HCT116 (cell line): ENCODE measurements around the gene KIAA2012. TPM values are rescaled to one million over a fixed set of nuclear protein-coding genes. Genes with fewer than 3 reads are reported as not detected.

ENCODE experiments used
- ATAC-seq: fragments of 200-7000 bp; cut with Tn5 transposase; 2 replicates; pipeline ENCODE4 v1.9.1; 2020; ENCODE audit warnings: mild to moderate bottlenecking, moderate library complexity
- BruUV-seq: library from RNA; stranded (reverse); fragments of 400-500 nt; replicated peaks from 2 replicates; lab custom pipeline; 2021; lab: Mats Ljungman, UMichigan
- CTCF ChIA-PET: fragments of 300-600 bp; sonication (Branson Sonifier 250); formaldehyde crosslinking; loops from one replicate; lab custom pipeline; 2021; ENCODE audit warnings: antibody characterized with exemption; lab: Charles Lee
- POLR2A ChIA-PET: fragments of 300-600, 350-600 bp; sonication (Branson Sonifier 250); formaldehyde crosslinking; loops from one replicate; lab custom pipeline; 2021; ENCODE audit warnings: antibody characterized with exemption; lab: Charles Lee
- RAD21 ChIA-PET, 2 experiments: fragments of 300-600 bp; sonication (Branson Sonifier 250); formaldehyde crosslinking; loops; one replicate each; lab custom pipeline; 2023; ENCODE audit warnings: low total read pairs in 2 of 2; ENCODE audit not compliant: uncharacterized antibody in 2 of 2, unreplicated experiment in 2 of 2, low non-redundant PET in 1 of 2; lab: Charles Lee
- DNase-seq: peaks from one replicate; pipeline ENCODE4 v3.0.0-alpha.2; 2010; ENCODE audit warnings: low read depth, low spot score
- H2AFZ ChIP-seq: fragments of 200-600 bp; shearing (Covaris generic), sonication (generic); 2 replicates; pipeline ENCODE4 v1.6.1; 2017; ENCODE audit warnings: low read depth, mixed run types, mixed read lengths, antibody characterized with exemption, low read length; ENCODE audit not compliant: poor library complexity, severe bottlenecking
- H3K27ac ChIP-seq: 2 replicates; pipeline ENCODE4 v1.5.1; 2012; ENCODE audit warnings: low read depth, low read length
- H3K27me3 ChIP-seq: fragments of 200-600 bp; sonication (generic); 2 replicates; pipeline ENCODE4 v1.6.1; 2016; ENCODE audit warnings: mixed run types, low read length, mixed read lengths; ENCODE audit not compliant: insufficient read depth
- H3K36me3 ChIP-seq, 2 experiments: fragments of 200-500 bp in 1 of 2; fragments of 200-600 bp in 1 of 2; sonication (Bioruptor generic) in 1 of 2; sonication (generic) in 1 of 2; 2 replicates each; pipeline versions ENCODE4 v1.5.1 to v1.6.1; 2014 to 2016; ENCODE audit warnings: low read length in 2 of 2, inconsistent platforms in 1 of 2, mixed read lengths in 1 of 2, mixed run types in 1 of 2; ENCODE audit not compliant: insufficient read depth in 2 of 2, control insufficient read depth in 1 of 2
- H3K4me1 ChIP-seq, 2 experiments: fragments of 200-600 bp in 1 of 2; sonication (generic) in 1 of 2; 2 replicates each; pipeline versions ENCODE4 v1.5.1 to v1.6.1; 2012 to 2017; ENCODE audit warnings: low read length in 2 of 2, inconsistent platforms in 1 of 2, mild to moderate bottlenecking in 1 of 2, mixed read lengths in 1 of 2, mixed run types in 1 of 2, moderate library complexity in 1 of 2; ENCODE audit not compliant: insufficient read depth in 2 of 2, control insufficient read depth in 1 of 2
- H3K4me2 ChIP-seq: fragments of 200-600 bp; sonication (generic); 2 replicates; pipeline ENCODE4 v1.6.1; 2017; ENCODE audit warnings: mixed run types, low read length, mixed read lengths
- H3K4me3 ChIP-seq, 2 experiments: fragments of 200-600 bp in 1 of 2; sonication (generic) in 1 of 2; replicated peaks in 1 of 2; 2 replicates each; pipeline ENCODE4 v1.5.1; 2011 to 2016; ENCODE audit warnings: low read length in 2 of 2, control low read depth in 1 of 2, low read depth in 1 of 2, mild to moderate bottlenecking in 1 of 2, mixed read lengths in 1 of 2, mixed run types in 1 of 2
- H3K79me2 ChIP-seq: fragments of 200-600 bp; sonication (generic); 2 replicates; pipeline ENCODE4 v1.6.1; 2017; ENCODE audit warnings: mild to moderate bottlenecking, mixed run types, low read length, moderate library complexity, mixed read lengths; ENCODE audit not compliant: insufficient read depth
- H3K9ac ChIP-seq: fragments of 200-600 bp; sonication (generic); 2 replicates; pipeline ENCODE4 v1.6.1; 2016; ENCODE audit warnings: low read length, mixed read lengths
- H3K9me2 ChIP-seq: fragments of 200-600 bp; sonication (generic), shearing (Covaris generic); 2 replicates; pipeline ENCODE4 v1.6.1; 2017; ENCODE audit warnings: mixed run types, mild to moderate bottlenecking, moderate library complexity; ENCODE audit not compliant: insufficient read depth
- H3K9me3 ChIP-seq, 2 experiments: fragments of 200-500 bp in 1 of 2; fragments of 200-600 bp in 1 of 2; sonication (Bioruptor generic) in 1 of 2; sonication (generic) in 1 of 2; 2 replicates each; pipeline ENCODE4 v1.6.1; 2014 to 2017; ENCODE audit warnings: low read length in 2 of 2, mixed read lengths in 2 of 2, inconsistent platforms in 1 of 2, low read depth in 1 of 2, mild to moderate bottlenecking in 1 of 2, mixed run types in 1 of 2, moderate library complexity in 1 of 2; ENCODE audit not compliant: control insufficient read depth in 1 of 2, insufficient read depth in 1 of 2
- H4K20me1 ChIP-seq: fragments of 200-600 bp; sonication (generic), shearing (Covaris generic); 2 replicates; pipeline ENCODE4 v1.6.1; 2017; ENCODE audit warnings: mixed run types, mild to moderate bottlenecking, moderate library complexity; ENCODE audit not compliant: insufficient read depth
- ELF1 ChIP-seq: IDR thresholded peaks from 2 replicates; pipeline ENCODE4 v1.6.1; 2012; ENCODE audit warnings: low read depth, borderline replicate concordance
- EZH2 ChIP-seq: fragments of 200-600 bp; sonication (generic); IDR thresholded peaks from 2 replicates; pipeline ENCODE4 v1.6.1; 2017; ENCODE audit warnings: antibody characterized with exemption, mixed run types
- FOSL1 ChIP-seq: IDR thresholded peaks from 2 replicates; pipeline ENCODE4 v1.6.1; 2012; ENCODE audit warnings: low read depth
- POLR2AphosphoS5 ChIP-seq: IDR thresholded peaks from 2 replicates; pipeline ENCODE4 v1.6.1; 2011; ENCODE audit warnings: mild to moderate bottlenecking, low read depth, low read length, moderate library complexity
- TCF7L2 ChIP-seq: IDR thresholded peaks from 2 replicates; pipeline ENCODE4 v1.7.0; 2011; ENCODE audit warnings: borderline replicate concordance, inconsistent platforms; ENCODE audit not compliant: insufficient read depth, insufficient read length; ENCODE audit errors: extremely low read depth
- ZFX ChIP-seq: fragments of 450-650 bp; IDR thresholded peaks from 2 replicates; pipeline ENCODE4 v1.6.1; 2017
- ZNF274 ChIP-seq: fragments of 200-500 bp; sonication (Bioruptor generic); IDR thresholded peaks from 2 replicates; pipeline ENCODE4 v1.6.1; 2014; ENCODE audit warnings: mild to moderate bottlenecking, low read depth, low read length, inconsistent platforms
- intact Hi-C: fragments of 100-400 bp; cut with micrococcal nuclease; formaldehyde crosslinking; loops from 2 replicates; pipeline ENCODE4 v1.10.0; 2022
- total RNA-seq: library from RNA; stranded (reverse); gene quantifications from one replicate; pipeline ENCODE4 v1.2.1, GENCODE V29; 2021; ENCODE audit not compliant: unreplicated experiment
- TF ChIP-seq, protein P1 (sequence below): IDR thresholded peaks from 2 replicates; pipeline ENCODE4 v1.6.1; 2012
- TF ChIP-seq, protein P2 (sequence below): IDR thresholded peaks from 2 replicates; pipeline ENCODE4 v1.6.1; 2011; ENCODE audit warnings: mild to moderate bottlenecking, low read length, moderate library complexity; ENCODE audit not compliant: insufficient replicate concordance; ENCODE audit errors: extremely low read depth

The KIAA2012 gene
- total RNA-seq, 1 experiment from 2014 or later: not detected

DNA sequence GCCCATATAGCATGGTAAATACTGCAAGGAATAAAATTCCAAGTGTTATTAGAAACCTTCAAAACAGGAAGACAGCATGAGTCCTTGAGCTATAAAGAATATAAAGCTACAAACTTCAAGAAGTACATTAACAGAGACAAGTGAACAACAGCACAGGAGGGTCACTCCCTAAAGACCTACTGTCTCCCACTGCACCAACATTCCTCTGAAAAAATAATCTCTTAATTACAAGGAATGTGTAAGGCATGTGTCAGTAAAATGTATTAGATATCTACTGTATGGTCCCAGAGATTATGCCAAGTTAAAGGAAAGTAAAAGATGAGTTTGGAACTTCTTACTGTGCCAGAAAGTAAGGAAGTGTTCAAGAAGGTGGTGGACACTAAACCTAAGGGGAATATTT is 135.5 kb downstream of the KIAA2012 start:
- ATAC-seq: no peak
- no peak for DNase-seq
- peaks cover 10 to 23% of the 10 kb centered on the region in 2 experiments for H3K36me3 ChIP-seq
- no peaks in the 10 kb centered on the region for H3K27me3 ChIP-seq
- no peaks in the 10 kb centered on the region for H3K9me3 ChIP-seq
- ChIA-PET CTCF (no interaction called here), POLR2A (no interaction called here), RAD21 (no interaction called here)
- no peak overlapping the region for H3K4me2 ChIP-seq
- H3K4me3 ChIP-seq: no peak overlapping the region
- no peak overlapping the region for H3K27ac ChIP-seq
- no peaks in the 10 kb centered on the region for H4K20me1 ChIP-seq
- no peaks in the 10 kb centered on the region for H3K9me2 ChIP-seq
- no peak overlapping the region for H2AFZ ChIP-seq
- BruUV-seq: no TSS peak
- intact Hi-C loops: no loop called here
- peaks cover 13% of the 10 kb centered on the region; the same call in 1 of the 2 replicates for H3K79me2 ChIP-seq
- no peak overlapping the region for H3K9ac ChIP-seq
- H3K4me1 ChIP-seq: no peaks in the 10 kb centered on the region
- TF ChIP-seq FOSL1 (no peak), ELF1 (no peak), ZFX (no peak), TCF7L2 (no peak), ZNF274 (no peak), EZH2 (no peak), POLR2AphosphoS5 (no peak)
- TF ChIP-seq, protein P1, sequence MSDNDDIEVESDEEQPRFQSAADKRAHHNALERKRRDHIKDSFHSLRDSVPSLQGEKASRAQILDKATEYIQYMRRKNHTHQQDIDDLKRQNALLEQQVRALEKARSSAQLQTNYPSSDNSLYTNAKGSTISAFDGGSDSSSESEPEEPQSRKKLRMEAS: no peak
- TF ChIP-seq, protein P2, sequence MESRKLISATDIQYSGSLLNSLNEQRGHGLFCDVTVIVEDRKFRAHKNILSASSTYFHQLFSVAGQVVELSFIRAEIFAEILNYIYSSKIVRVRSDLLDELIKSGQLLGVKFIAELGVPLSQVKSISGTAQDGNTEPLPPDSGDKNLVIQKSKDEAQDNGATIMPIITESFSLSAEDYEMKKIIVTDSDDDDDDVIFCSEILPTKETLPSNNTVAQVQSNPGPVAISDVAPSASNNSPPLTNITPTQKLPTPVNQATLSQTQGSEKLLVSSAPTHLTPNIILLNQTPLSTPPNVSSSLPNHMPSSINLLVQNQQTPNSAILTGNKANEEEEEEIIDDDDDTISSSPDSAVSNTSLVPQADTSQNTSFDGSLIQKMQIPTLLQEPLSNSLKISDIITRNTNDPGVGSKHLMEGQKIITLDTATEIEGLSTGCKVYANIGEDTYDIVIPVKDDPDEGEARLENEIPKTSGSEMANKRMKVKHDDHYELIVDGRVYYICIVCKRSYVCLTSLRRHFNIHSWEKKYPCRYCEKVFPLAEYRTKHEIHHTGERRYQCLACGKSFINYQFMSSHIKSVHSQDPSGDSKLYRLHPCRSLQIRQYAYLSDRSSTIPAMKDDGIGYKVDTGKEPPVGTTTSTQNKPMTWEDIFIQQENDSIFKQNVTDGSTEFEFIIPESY: no peak
